NCI-H345 (cell line): Measurements from ENCODE around the gene HSPG2.
"Not testable (repeated sequence)": the region's sequence is repeated elsewhere in the genome, so short reads cannot be mapped to it uniquely, and the experiment has no call there.

Source experiments
- DNase-seq: peaks from one replicate; lab custom pipeline; 2025; lab: John Stamatoyannopoulos, UW

The HSPG2 gene

DNA sequence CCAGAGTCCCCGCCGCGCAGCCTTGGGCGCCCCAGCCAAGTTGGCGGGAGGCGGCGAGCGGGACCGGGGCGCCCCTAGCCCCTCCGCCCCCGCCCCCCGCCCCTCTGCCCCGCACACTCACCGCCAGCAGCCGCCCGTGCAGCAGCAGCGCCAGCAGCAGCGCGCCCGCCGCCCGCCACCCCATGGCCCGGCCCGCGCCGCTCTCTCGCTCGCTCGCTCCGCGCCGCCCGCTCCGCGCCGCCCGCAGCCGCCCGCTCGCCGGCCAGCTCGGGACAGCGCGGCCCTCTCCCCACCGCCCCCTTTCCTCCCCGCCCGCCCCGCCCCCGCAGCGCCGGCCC lies at the start of gene HSPG2:
TSS of gene HSPG2 (minus strand) at position 277 of the 338 bp plus-strand sequence. CDS start at position 184, 93 bp downstream.
- DNase-seq, result no peak

DNA sequence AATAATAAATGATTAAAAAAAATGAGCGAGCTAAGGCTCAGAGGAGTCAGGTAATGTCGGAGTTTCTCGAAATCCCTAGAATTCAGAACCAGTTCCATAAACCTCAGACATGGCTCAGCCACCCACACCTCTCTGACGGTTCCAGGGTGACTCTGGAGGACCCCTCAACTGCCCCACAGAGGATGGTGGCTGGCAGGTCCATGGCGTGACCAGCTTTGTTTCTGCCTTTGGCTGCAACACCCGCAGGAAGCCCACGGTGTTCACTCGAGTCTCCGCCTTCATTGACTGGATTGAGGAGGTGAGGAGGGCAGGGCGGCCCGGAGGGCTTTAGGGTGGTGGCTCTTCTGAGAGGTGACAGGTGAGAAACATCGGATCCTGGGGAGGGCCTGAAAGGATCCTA lies 49.3 kb upstream of the HSPG2 start:
- not testable (repeated sequence) for DNase-seq

DNA sequence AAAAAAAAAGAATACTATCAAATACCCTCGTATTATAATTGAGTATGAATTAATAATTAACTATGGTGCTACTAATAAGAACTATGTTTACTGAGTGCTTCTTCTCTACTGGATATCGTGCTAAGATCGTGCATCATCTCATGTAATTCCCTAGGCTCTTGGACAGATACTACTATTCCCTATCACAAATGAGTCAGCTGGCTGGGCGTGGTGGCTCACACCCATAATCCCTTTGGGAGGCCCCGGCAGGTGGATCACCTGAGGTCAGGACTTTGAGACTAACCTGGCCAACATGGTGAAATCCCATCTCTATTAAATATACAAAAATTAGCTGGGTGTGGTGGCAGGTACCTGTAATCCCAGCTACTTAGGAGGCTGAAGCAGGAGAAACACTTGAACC lies 48.8 kb upstream of the HSPG2 start:
- DNase-seq, result not testable (repeated sequence)

DNA sequence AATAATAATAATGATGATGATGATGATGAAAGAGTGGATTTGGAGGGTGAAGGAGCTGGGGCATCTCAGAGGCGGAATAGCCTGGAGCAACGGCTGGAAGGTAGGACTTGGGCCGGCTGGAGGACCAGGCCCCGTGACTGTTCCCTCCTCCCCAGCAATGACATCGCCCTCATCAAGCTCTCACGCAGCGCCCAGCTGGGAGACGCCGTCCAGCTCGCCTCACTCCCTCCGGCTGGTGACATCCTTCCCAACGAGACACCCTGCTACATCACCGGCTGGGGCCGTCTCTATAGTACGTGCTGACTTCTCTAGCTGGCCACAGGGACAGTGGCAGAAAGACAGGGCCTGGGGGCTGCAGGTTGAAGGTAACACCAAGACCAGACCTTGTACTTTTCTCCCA lies 46.4 kb upstream of the HSPG2 start:
- DNase-seq, result not testable (repeated sequence)

DNA sequence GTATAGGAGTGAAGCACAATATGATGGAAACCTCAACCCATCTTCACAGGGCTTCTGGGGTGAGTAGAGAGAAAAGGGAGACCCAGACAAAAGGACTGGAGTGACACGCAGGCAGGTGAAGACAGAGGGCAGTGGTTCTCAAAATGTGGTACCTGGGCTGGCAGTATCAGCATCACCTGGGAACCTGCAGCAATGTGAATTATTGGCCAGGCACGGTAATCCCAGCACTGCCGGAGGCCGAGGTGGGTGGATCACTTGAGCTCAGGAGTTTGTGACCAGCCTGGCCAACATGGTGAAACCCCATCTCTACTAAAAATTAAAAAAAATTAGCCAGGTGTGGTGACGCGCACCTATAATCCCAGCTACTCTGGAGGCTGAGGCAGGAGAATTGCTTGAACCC lies 45.0 kb upstream of the HSPG2 start:
- DNase-seq, result not testable (repeated sequence)

DNA sequence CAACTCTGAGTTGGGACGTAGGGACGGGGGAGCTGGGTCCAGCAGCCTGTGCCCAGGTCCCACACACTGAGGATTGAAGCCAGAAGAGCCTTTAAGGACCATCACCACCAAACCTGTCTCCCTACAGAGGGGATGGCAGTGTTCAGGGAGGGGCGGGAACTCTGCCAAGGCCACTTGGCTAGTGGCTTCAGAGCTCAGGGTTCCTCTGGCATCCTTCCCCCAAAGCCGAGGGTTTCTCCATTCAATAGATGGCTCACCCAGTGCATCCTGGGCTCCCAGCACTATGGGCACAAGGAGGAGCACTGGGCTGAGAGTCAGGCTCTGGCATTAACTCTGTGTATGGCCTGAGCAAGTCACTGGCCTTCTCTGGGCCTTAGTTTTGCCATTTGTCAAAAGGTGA lies 44.1 kb upstream of the HSPG2 start:
- DNase-seq, result not testable (repeated sequence)

DNA sequence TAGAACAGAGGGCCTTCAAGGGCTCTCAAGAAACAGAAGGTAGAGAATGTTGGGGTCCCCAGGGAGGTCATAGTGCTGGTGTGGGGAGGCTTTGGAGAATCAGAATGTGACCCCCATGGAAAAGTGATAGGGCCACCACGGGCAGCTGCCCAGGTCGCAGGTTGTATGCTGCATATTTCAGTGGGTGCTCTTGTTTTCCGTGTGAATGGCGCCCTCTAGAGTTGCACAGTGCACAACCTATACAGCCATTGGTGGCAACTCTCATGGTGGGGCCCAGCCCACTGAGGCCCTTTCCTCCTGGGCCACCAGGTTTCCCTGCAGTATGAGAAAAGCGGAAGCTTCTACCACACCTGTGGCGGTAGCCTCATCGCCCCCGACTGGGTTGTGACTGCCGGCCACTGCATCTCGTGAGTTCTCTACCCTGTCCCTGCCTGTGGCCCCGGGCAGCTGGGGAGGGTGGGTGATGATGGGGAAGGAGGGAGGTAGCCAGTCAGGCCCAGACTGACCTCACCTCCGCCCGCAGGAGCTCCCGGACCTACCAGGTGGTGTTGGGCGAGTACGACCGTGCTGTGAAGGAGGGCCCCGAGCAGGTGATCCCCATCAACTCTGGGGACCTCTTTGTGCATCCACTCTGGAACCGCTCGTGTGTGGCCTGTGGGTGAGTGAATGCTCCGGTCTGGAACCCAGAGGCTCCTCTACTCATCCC lies 43.6 kb upstream of the HSPG2 start:
- not testable (repeated sequence) for DNase-seq

DNA sequence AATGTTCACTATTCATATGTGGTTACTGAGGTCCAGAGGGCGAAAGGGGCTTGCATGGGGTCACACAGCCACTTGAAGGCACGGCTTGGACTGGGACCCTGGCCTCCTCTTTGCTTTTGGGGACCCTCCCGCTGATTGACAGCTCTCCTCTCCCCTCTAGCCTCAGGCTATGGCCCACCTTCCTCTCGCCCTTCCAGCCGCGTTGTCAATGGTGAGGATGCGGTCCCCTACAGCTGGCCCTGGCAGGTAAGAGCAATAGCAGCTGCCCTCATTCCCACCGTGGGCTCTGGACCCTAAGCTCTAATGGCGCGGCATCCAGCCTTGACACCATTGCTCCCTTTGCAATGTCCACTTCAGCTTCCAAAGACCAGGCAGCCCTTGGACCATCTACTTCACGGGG lies 41.1 kb upstream of the HSPG2 start:
- DNase-seq, result not testable (repeated sequence)

DNA sequence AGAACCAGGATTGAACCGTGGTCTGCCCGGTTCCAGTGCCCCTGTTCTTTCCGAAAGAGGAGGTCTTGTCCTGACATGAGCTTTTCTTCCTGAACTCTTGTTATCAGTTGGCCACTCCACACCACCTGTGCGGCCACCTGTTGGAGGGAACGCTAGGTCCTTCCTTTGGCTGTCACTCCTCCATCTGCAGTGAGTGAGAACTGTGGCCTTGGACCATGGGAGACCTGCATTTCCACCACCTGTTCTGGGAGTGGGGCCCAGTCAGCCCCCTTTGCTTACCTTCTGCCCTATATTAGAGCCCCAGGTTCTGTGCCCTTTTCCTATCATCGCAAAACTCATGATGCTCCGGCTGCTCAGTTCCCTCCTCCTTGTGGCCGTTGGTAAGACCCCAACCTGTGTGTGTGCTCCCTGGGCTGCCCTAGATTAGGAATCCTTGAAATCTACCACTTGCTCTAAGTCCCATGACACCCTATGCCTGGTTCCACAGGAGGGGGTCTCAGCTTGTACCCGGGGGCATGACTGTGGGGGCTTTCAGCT lies 39.7 kb upstream of the HSPG2 start, which contains the start of gene CELA3B:
TSS of gene CELA3B (plus strand) at position 320 of the 537 bp plus-strand sequence. CDS start at position 338, 18 bp downstream.
- not testable (repeated sequence) for DNase-seq

DNA sequence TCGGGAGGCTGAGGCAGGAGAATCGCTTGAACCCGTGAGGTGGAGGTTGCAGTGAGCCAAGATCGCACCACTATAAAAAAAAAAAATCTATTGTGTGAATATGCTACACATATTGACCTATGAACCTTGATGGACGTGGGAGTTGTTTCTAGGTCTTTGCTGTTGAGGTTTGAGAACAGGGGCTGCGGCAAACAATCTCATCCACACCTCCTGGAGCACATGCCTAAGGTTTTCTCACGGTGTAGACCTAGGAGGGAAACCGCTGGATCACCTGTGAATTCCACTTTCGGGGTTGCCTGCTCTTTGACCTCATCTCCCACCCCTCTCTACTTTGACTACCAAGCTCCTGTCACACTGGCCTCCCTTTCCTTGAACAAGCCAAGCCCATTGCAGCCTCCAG lies 38.2 kb upstream of the HSPG2 start:
- DNase-seq, result not testable (repeated sequence)

DNA sequence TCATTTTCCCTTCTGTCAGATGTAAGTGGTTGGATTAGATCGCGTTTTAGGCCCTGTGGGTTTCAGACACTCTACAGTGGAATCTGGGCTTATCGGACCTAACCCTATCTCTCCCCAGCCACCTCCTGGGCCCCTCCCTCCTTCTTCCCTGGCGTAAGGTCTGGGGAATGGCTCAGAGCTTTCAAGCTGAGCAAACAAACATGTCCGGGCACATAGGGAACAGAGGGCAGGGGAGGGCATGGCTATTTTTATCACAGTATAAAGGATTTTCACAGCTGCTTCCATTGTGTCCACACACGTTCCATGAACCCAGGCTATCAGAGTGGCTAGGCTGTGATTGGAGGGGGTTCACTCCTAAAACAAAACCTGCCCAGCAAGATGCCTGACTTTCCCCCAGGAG lies 37.6 kb upstream of the HSPG2 start:
- DNase-seq, result peak; percentile 16

DNA sequence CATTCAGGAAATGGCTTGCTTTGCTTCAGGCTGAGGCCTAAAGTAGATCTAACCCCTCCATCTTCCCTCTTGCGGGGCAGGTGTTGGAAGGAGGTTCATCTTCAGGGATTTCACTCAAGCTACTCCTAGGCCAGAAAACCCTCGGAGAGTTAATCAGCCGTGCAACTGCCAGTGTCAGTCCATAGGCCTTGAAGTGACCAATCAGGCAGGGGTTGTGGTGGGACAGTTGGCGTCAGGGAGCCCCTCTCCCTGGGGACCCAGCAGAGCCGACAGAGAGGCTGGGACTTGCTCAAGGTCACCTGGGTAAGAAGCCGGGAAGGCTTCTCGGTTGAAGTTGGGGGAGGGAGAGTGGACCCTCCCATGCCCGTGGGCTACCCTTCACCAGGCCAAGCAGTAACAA lies 36.8 kb upstream of the HSPG2 start:
- not testable (repeated sequence) for DNase-seq

DNA sequence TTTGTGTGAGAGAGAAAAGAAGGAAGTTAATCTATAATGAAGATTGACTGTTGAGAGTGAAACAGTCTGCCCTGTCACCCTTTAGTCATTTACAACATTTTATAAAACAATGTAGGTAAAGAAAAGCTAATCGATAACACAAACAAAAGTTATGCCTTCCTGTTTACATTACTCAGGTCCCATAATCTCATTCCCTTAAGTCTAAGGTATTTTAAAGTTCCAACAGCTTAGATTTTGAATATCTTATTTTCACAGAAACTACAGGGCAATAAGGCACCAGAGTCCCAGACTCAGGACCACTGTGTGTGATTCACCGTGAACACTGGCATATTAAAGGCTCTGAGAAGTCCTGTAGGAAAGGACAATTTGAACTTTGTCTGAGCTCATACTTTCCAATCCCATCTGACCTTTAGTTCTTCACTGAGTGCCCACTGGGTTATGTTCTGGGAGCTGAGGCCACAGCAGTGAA lies 35.9 kb upstream of the HSPG2 start:
- not testable (repeated sequence) for DNase-seq

DNA sequence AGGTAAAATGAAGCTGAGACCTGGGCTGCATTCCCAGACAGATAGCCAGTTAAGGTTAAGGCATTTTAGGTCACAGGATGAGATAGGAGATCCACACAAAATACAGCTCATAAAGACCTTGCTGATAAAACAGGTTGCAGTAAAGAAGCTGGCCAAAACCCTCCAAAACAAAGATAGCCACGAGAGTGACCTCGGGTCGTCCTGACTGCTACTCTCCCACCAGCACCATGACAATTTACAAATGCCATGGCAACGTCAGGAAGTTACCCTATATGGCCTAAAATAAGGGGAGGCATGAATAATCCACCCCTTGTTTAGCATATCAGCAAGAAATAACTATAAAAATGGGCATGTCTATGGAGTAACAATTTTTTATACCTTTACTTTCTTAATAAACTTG lies 33.4 kb upstream of the HSPG2 start:
- not testable (repeated sequence) for DNase-seq

DNA sequence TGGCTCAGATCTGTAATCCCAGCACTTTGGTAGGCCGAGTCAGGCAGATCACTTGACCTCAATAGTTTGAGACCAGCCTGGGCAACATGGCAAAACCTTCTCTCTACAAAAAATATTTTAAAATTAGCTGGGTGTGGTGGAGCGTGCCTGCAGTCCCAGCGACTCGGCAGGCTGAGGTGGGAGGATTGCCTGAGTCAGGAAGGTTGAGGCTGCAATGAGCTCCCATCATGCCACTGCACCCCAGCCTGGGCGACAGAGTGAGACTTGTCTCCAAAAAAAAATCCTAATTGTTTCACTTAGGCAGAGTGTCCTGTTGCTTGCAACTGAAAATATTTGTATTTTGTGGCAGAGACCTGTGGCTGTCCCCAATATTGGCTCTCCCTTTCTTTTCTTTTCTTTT lies 32.0 kb upstream of the HSPG2 start:
- not testable (repeated sequence) for DNase-seq

DNA sequence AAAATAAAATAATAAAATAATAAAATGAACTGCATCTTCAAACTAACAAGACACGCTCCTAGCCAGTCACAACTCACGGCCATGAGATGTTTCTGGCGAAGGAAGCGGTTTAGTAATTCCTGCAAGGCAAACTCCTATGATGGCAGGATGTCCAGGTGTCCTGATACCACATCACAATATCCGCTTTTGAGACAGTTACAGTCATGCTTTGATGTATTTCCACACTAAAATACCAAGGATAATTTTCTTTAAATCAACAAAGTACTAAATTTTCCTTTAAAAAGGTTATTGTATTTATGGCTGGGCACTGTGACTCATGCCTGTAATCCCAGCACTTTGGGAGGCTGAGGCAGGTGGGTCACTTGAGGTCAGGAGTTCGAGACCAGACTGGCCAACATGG lies 30.1 kb upstream of the HSPG2 start:
- not testable (repeated sequence) for DNase-seq

DNA sequence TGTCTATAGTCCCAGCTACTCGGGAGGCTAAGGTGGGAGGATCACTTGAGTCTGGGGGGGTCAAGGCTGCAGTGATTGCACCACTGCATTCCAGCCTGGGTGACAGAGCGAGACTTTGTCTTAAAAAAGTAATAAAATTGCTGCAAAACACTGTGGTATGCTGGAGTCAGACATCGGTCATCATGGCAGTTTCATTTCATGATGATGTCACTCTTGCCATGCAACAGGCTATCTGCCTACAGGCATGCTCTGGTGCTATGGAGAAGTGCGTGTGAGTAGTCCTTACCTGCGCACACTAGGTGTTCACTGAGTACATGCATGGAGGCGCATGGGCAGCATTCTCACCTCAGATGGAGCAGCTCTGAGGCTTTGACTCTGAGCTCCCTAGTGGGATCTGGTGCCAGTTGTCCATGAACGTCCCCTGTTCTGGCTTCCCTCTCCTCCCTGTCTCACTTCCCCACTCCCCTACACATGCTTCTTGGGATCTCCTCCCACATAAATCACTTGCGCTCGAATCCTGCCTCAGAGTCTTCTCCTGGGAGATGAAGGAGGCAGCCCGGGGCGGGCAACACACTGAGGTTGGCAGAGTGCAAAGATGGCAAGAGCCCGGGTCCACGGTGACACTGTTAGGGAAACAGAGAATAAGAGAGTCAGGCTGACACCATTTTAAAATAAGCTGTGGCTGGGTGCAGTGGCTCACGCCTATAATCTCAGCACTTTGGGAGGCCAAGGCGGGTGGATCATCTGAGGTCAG lies 29.3 kb upstream of the HSPG2 start:
- no peak for DNase-seq

DNA sequence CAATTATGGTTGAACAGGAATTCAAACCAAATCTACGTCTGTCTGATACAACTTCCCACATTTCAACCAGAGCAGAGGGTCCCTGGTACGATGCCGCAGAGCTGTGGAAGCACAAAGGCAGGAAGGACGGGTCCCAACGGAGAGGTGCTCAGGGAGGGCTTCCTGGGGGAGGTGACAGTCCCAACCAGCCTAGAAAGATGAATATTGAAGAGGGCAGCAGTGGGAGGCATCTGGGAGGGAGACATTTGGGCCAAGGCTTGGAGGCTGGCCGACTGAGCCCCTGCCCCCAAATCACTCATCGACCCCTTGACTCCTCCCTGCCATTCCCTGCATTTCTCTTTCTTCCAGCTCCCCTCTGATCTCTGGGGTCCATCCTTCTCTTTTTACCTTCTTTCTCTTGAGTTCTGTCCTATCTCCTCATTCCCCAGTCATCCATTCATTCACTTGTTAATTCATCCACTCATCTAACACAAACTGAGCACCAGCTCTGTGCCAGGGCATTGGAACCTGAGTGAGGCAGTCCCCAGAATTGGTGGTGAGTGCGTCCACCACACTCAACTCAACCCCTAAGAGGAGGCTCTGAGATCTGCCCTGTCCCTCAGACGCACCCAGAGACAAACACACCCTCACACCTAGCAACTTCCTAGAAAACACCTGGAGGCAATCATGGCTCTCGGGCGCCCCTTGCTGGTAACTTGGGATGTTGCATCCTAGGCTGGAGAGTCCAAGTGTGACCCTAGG lies 26.5 kb upstream of the HSPG2 start:
- DNase-seq, result peak; percentile 68

DNA sequence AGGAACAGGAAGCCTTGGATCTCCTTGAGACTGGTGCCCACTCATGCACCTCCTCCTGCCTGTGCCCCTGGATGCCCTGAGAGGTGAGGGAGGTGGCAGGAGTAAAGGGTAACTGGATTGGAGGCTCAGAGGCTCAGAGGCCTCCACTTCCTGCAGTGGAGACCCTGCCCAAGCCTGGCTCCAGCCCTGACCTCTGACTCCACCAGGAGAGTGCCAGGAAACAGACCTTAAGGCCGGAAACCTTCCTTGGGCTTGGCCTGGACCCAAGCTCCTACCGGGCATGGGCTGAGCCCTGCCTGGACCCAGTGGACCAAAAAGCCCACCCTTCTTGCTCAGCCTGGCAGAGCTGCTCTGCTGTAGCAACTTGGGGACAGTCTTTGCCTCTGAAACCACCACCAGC lies 24.7 kb upstream of the HSPG2 start:
- no peak for DNase-seq

DNA sequence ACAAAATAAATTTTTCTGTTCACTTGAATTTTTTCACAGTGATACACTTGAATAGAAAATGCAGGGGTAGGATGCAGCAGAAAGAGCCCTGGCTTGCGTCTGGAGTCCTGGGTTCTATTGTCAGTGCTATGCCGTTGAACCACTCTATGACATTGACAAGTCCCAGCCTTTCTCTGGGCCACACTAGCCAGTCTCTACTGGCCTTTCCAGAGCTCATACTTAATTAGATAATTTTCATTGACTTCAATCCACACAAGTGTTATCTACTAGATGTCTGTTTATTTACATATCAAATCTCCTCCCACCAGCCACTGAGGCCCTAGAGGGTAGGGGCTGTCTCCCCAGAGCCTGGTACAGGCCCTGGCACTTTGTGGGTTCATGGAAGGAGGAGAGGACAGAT lies 24.2 kb upstream of the HSPG2 start:
- DNase-seq, result no peak

DNA sequence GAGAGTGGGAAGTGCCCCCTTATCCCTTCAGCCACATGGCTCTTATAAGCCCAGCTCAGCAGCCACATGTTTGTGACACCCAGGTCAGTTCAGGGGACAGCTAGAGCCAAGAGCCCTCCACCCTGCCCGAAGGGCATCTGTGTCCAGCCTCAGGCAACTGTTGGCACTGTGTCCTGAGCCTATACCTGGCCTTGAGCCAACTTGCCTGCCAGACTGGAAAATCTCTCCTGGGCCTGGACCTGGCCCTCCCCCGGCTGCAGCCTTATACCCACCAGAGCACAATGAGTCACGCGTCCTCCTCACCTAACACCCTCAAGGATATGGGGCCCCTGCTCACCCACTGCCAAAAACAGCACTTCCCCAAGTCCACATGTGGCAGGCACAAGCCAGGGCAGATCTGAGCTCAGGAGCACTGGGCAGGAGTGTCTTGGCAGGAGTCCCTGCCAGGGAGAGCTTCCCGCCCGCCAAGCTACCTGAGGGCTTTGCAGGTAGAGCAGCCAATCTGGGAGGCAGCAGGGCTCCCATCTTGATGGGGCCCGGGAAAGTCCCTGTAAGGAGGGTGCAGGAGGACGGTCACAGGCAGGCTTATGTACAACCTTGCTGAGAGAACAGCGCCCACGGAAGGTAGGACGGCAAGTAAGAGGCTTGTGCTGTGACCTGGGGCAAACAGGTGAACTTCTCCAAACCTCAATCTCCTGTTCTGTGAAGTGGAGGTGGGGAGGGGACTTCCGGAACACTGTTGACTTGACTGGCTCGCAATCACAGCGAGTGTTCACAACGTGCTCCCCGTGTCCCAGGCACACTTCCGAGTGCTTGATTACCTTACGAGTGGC lies 19.8 kb upstream of the HSPG2 start:
- DNase-seq, result no peak
